Measurements from ENCODE around the gene POU2AF2. TPM values are rescaled to one million over a fixed set of nuclear protein-coding genes. Genes with fewer than 3 reads are reported as not detected.

POU2AF2 gene
- total and polyA plus RNA-seq, 2 donors (not counting 3 experiments of a cell fraction or from before 2014, with no cell fraction given) = not detected

- Histone ChIP-seq H3K79me2 (ENCODE audit: control insufficient read depth, insufficient read depth, low read length) (no peaks in the 10 kb centered on the region), H3K27me3 (ENCODE audit: control insufficient read depth in 2 of 2, insufficient read depth in 2 of 2, low read length in 2 of 2) (no peaks in the 10 kb centered on the region), H3K36me3 (ENCODE audit: control insufficient read depth in 2 of 2, extremely low read depth in 1 of 2, insufficient read depth in 2 of 2, low read length in 2 of 2) (no peaks in the 10 kb centered on the region), H3K9me3 (replicated peaks; ENCODE audit: control insufficient read depth, insufficient read depth, low read length) (no peaks in the 10 kb centered on the region), H3K9me1 (replicated peaks; ENCODE audit: control insufficient read depth, extremely low read depth, insufficient read depth, low read length) (no peaks in the 10 kb centered on the region), H3K4me2 (ENCODE audit: insufficient read depth, low read length) (no peak overlapping the region), H3K27ac (ENCODE audit: insufficient read depth, low read depth, low read length) (no peak overlapping the region), H2AFZ (ENCODE audit: low read depth, low read length) (no peak overlapping the region), H3K4me1 (ENCODE audit: control insufficient read depth, extremely low read depth, insufficient read depth, low read length) (no peaks in the 10 kb centered on the region), H3K4me3 (replicated peaks in 1 of 3; ENCODE audit: insufficient read depth in 1 of 3, low read depth in 1 of 3, low read length in 3 of 3) (no peak overlapping the region), H3K9ac (replicated peaks; ENCODE audit: extremely low read depth, insufficient read depth, low read length) (no peak overlapping the region), H4K20me1 (replicated peaks; ENCODE audit: control insufficient read depth, extremely low read depth, insufficient read depth, low read length) (no peaks in the 10 kb centered on the region)
- CTCF ChIA-PET = no interaction called here
- intact Hi-C loops (cut with micrococcal nuclease) (no loop called here), dilution Hi-C loops (cut with MboI; ENCODE audit: extremely low pct_ligation_motif_present, low sequenced_read_pairs) (no loop called here)
- TF ChIP-seq POLR2AphosphoS5 (IDR thresholded peaks at IDR 0.05; ENCODE audit: insufficient read depth, low read depth, low read length) = no peak
- no peak for TF ChIP-seq MYC (IDR thresholded peaks at IDR 0.05; ENCODE audit: low read depth, low read length)
- no peak for TF ChIP-seq JUN (IDR thresholded peaks at IDR 0.05; ENCODE audit: borderline replicate concordance, insufficient read depth, insufficient read length, low read depth)
- no peak for TF ChIP-seq FOS (IDR thresholded peaks at IDR 0.05; ENCODE audit: borderline replicate concordance, insufficient read depth, low read length)
- FAIRE-seq (no peak), DNase-seq (ENCODE audit: low read depth, low spot score) (no peak)
- POLR2A ChIA-PET = no interaction called here
- BruUV-seq (replicated peaks) = no TSS peak
Measured at GRCh38 chr11:111204211-111204610, 41.3 kb upstream of the POU2AF2 start.

DNA sequence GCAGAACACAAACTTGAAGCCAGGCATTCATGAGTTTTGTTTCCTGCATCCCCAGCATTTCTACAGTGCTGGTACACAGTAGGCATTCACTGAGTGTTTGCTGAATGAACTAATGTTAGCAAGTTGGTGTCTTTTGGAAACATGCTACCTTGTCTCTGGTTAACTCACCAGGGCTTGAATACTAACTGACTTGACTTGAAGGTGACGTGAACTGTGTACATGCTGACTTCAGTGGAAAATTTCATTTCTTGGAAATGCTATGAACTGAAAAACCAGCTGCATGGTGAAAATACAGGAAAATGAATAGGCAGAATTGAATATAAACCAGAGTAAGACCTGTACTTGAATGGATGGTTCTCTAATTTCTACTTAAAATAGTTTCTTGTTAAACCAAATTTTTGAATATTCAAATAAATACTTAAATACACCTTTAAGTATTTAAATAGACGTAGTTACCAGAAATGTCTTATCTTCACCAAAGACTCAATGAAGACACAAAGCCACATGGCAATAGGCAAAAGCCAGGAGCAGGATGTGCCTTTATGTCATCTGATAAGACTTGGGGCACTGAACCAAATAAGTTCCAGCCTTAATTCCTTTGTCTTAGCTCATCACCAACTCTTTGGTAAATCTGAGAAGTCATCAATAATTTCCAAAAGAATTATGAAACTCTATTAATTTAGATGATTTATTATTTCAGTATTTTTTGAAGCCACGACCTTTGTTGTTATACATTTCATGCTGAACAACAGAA lies 39.7 kb upstream of the POU2AF2 start:
- Histone ChIP-seq H3K27ac (ENCODE audit: insufficient read depth, low read depth, low read length) (no peak overlapping the region), H4K20me1 (replicated peaks; ENCODE audit: control insufficient read depth, extremely low read depth, insufficient read depth, low read length) (no peaks in the 10 kb centered on the region), H3K9ac (replicated peaks; ENCODE audit: extremely low read depth, insufficient read depth, low read length) (no peak overlapping the region), H3K79me2 (ENCODE audit: control insufficient read depth, insufficient read depth, low read length) (no peaks in the 10 kb centered on the region), H3K4me3 (replicated peaks in 1 of 3; ENCODE audit: insufficient read depth in 1 of 3, low read depth in 1 of 3, low read length in 3 of 3) (no peak overlapping the region), H2AFZ (ENCODE audit: low read depth, low read length) (no peak overlapping the region), H3K9me1 (replicated peaks; ENCODE audit: control insufficient read depth, extremely low read depth, insufficient read depth, low read length) (no peaks in the 10 kb centered on the region), H3K4me1 (ENCODE audit: control insufficient read depth, extremely low read depth, insufficient read depth, low read length) (no peaks in the 10 kb centered on the region), H3K4me2 (ENCODE audit: insufficient read depth, low read length) (no peak overlapping the region), H3K9me3 (replicated peaks; ENCODE audit: control insufficient read depth, insufficient read depth, low read length) (no peaks in the 10 kb centered on the region), H3K27me3 (ENCODE audit: control insufficient read depth in 2 of 2, insufficient read depth in 2 of 2, low read length in 2 of 2) (no peaks in the 10 kb centered on the region), H3K36me3 (ENCODE audit: control insufficient read depth in 2 of 2, extremely low read depth in 1 of 2, insufficient read depth in 2 of 2, low read length in 2 of 2) (no peaks in the 10 kb centered on the region)
- DNase-seq (ENCODE audit: low read depth, low spot score) = no peak
- TF ChIP-seq FOS (IDR thresholded peaks at IDR 0.05; ENCODE audit: borderline replicate concordance, insufficient read depth, low read length) (no peak), POLR2AphosphoS5 (IDR thresholded peaks at IDR 0.05; ENCODE audit: insufficient read depth, low read depth, low read length) (no peak), GATA2 (IDR thresholded peaks at IDR 0.05; ENCODE audit: insufficient read depth, insufficient read length, low read depth, low read length) (no peak)
- POLR2A ChIA-PET = no interaction called here
- dilution Hi-C loops (cut with MboI; ENCODE audit: extremely low pct_ligation_motif_present, low sequenced_read_pairs) = no loop called here
- BruUV-seq (replicated peaks) = no TSS peak
- FAIRE-seq = no peak
- intact Hi-C loops (cut with micrococcal nuclease) = no loop called here
- CTCF ChIA-PET = no interaction called here

Measured in endothelial cell of umbilical vein (primary cell).